ENCODE data around the gene CD2BP2.

CD2BP2 gene

DNA sequence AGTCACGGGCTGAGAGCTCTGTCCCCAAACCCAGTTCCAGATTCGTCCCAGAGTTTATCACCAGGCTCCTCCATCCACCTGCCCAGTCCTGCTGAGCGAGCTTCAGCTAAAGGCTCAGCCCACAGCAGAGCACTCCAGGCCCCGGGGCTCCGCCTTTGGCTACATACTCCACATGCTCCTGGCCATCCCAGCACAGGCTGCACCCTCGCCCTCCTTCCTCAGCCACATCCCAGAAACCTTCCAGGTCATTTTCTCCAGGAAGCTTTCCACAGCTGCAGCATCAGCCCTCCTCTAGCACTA is 4.7 kb upstream of the CD2BP2 start:
- TF ChIP-seq CTCF (IDR thresholded peaks at IDR 0.05; ENCODE audit: control insufficient read depth, insufficient read depth, low read depth, low read length, missing control alignments) = no peak
- no peak for DNase-seq (ENCODE audit: low read depth)
- no peak overlapping the region for H3K4me3 ChIP-seq (ENCODE audit: control insufficient read depth, low read depth, low read length)

GRCh38 chr16:30358990-30359870 is 4.1 kb upstream of the CD2BP2 start:
- DNase-seq (ENCODE audit: low read depth) = no peak
- TF ChIP-seq CTCF (IDR thresholded peaks at IDR 0.05; ENCODE audit: control insufficient read depth, insufficient read depth, low read depth, low read length, missing control alignments) = no peak
- H3K4me3 ChIP-seq (ENCODE audit: control insufficient read depth, low read depth, low read length) = no peak overlapping the region

- H3K4me3 ChIP-seq (ENCODE audit: control insufficient read depth, low read depth, low read length) = no peak overlapping the region
- DNase-seq (ENCODE audit: low read depth) = no peak
- no peak for TF ChIP-seq CTCF (IDR thresholded peaks at IDR 0.05; ENCODE audit: control insufficient read depth, insufficient read depth, low read depth, low read length, missing control alignments)
These were observed 3.4 kb upstream of the CD2BP2 start for GRCh38 chr16:30358577-30358936.

DNA sequence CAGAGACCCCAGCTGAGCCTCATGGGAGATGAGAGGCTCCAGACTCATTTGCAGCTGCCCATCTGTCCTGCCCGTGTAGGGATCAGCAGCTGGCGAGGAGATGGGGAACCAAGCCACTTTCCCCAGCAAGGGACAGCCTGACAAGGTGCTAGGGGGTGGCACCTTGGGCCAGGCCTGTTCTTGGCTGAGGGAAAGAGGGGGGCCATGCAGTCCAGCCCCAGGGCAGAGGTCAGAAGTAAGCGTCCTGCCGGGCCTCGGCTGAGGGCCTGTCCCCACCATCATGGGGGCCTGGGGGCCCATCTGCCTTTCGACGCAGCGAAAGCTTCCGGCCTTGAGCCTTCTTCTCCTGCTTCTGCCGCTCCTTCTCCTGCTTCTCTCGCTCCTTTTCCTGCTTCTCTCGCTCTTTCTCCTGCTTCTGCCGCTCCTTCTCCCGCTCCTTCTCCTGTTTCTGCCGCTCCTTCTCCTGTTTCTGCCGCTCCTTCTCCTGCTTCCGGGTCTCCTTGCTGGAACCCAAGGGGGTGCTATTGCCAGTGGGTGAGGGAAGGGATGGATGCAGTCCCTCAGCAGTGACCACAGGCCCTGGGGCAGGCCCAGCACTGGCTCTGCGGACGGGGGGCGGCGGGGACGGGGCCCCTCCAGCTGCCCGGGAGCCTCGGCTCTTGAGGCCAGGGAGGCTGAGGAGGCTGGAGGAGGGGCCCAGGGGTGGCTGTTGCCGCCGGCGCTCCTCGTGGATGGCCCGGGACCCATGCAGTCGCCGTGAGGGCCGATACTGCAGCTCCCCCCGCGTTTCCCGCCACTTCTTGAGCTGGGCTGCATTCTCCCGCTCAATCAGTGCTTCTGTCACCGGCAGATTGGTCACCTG is 2.8 kb upstream of the CD2BP2 start:
- no peak for DNase-seq (ENCODE audit: low read depth)
- H3K4me3 ChIP-seq (ENCODE audit: control insufficient read depth, low read depth, low read length) = no peak overlapping the region
- TF ChIP-seq CTCF (IDR thresholded peaks at IDR 0.05; ENCODE audit: control insufficient read depth, insufficient read depth, low read depth, low read length, missing control alignments) = no peak

DNA sequence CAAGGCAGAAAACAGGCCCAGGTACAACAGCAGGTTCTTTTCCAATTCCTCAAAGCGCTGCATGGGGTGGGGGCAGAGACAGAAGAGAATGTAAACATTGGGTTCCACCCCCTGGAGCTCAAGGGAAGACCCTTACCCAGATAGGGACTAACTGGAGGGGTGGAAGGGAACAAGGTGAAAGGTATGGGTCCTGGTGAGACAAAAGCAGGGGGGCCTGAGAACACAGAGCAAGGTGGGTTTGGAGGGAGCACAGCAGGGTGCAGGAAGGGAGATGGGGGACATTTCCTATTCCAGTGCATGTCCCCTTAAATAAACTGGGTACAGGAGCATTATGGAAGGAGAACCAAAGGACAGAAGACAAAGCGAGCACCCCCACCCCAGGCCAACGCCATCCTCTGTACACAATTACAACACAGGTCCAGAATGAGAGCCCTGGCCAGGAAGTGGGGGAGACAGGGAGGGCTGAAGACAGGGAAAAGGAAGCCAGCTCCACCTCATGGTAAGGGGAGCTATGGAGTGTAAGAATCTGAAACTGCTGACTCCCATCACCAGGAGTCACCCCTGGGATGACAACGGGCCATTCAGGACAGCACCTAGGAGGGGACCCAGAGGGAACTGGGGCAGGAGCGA is 2.1 kb upstream of the CD2BP2 start:
- no peak overlapping the region for H3K4me3 ChIP-seq (ENCODE audit: control insufficient read depth, low read depth, low read length)

More for the DNA sequence above, 2.1 kb upstream of the CD2BP2 start:
- TF ChIP-seq CTCF (IDR thresholded peaks at IDR 0.05; ENCODE audit: control insufficient read depth, insufficient read depth, low read depth, low read length, missing control alignments) = no peak
- no peak for DNase-seq (ENCODE audit: low read depth)

Measured in AG09309 (cell line).